Activated naive CD8-positive, alpha-beta T cell treated with anti-CD3 and anti-CD28 coated beads, Interleukin-2, amount 50 U/mL, for 16 hours (primary cell): ENCODE results near the gene RTN4RL2.

Experiments used
- DNase-seq: peaks from one replicate; pipeline ENCODE4 v3.0.0-alpha.2; 2020; ENCODE audit warnings: low read depth, low spot score

Gene RTN4RL2

GRCh38 chr11:57480409-57481137, 20.2 kb downstream of the RTN4RL2 start:
- no peak for DNase-seq

- no peak for DNase-seq
These were observed 21.0 kb downstream of the RTN4RL2 start for GRCh38 chr11:57481315-57481714.

GRCh38 chr11:57481915-57482781, 21.8 kb downstream of the RTN4RL2 start:
- no peak for DNase-seq

- DNase-seq, result peak; percentile 47
These were observed 22.6 kb downstream of the RTN4RL2 start for GRCh38 chr11:57482782-57483561.

GRCh38 chr11:57483562-57483918, 23.2 kb downstream of the RTN4RL2 start:
- DNase-seq, result no peak

GRCh38 chr11:57484141-57484710, 23.9 kb downstream of the RTN4RL2 start:
- no peak for DNase-seq

- DNase-seq, result no peak
These were observed 25.1 kb downstream of the RTN4RL2 start for GRCh38 chr11:57485217-57485990.

GRCh38 chr11:57487021-57487778, 26.9 kb downstream of the RTN4RL2 start:
- no peak for DNase-seq

GRCh38 chr11:57487920-57488659, 27.8 kb downstream of the RTN4RL2 start:
- DNase-seq, result no peak

GRCh38 chr11:57490456-57491248, 30.3 kb downstream of the RTN4RL2 start:
- no peak for DNase-seq

GRCh38 chr11:57491371-57492061, 31.2 kb downstream of the RTN4RL2 start:
- DNase-seq, result peak; percentile 24

- peak; percentile 67 for DNase-seq
These were observed 33.5 kb downstream of the RTN4RL2 start for GRCh38 chr11:57493507-57494503.

GRCh38 chr11:57496109-57496820, 35.9 kb downstream of the RTN4RL2 start:
- no peak for DNase-seq

GRCh38 chr11:57497303-57498247, 37.2 kb downstream of the RTN4RL2 start:
- DNase-seq, result no peak

- DNase-seq, result no peak
These were observed 38.2 kb downstream of the RTN4RL2 start for GRCh38 chr11:57498540-57498939.
